Activated naive CD4-positive, alpha-beta T cell treated with anti-CD3 and anti-CD28 coated beads, Interleukin-2, amount 50 U/mL, for 16 hours (primary cell): ENCODE results near the gene MEF2A.

ENCODE experiments used
- DNase-seq: peaks from one replicate; pipeline ENCODE4 v3.0.0-alpha.2; 2020

MEF2A gene

DNA sequence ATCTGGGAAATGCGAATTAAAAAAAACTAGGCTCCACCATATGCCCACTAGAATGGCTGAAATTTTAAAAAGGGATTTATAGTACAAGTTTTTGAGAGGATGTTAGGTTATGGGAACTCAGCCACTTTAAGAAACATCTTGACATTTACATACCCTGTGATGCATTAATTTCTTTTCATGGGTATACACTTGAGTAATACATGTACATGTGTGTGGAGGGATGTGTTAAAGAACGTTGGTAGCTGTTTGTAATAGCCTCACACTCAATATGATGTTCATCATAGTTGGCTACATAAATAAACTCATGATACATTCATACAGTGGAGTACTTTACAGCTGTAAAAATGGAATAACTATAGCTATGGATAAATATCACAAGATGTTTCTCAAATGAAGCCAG is 40.9 kb downstream of the MEF2A start:
- no peak for DNase-seq

DNA sequence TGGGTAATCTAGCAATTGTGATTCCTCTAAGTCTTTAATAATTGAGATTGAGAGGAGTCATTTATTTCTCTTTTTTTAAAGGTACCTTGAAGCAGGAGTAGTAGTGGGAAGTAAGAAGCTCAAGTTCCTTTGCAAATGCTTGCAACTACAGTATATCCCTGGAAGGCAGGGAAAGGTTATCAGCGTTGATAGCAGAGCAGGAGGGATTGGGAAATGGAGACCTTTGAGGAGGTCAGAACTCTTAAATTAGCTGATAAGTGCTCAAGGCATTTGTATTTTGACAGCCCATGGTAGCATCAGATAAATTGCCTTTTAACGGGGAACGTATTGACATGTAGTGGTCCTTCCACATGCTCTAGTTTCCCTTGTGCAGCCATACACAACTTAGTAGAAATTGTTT is 47.7 kb downstream of the MEF2A start:
- no peak for DNase-seq

GRCh38 chr15:99613887-99614647 is 48.3 kb downstream of the MEF2A start:
- DNase-seq: no peak

DNA sequence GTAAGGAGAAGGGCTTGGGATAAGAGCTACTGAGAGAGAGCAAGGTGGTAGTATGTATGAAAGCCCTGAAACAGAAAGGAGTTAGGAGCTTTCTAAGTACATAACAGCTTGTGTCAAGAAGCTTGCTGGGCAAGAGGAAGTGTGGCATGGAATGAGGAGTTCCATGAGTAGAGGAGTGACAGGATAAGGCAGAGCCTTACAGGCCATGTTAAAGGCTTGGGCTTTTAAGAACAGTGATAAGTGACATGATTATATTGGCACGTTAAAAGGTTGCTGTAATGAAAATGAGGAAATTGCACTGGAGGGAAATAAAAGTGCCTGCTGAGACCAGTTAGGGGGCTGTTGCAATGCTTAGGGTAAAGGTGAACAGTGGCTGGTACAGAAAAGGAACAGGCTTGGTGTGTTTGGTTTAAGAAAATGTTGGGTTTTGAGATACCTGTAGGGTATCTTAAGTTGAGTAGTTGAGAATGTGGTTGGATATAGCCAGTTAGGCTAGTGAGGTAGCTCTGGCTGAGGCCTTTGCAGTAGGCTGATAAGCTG is 49.0 kb downstream of the MEF2A start:
- no peak for DNase-seq

DNA sequence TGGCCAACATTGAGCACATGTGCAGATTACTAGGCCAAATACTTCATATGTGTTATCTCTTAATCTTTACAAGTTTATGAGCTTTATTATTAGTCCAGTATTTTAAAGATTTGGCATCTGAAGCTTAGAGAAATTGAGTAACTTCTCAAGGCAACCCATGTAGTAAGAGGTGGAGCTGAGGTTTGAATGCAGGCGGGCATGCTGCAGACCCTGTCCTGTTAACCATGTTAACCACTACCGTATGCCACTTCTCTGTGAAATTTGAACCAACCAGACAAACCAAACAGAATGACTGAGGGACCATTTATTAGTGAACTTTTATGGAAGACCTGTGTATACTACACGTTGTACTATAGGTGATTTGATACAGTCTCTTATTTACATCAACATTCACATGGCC is 49.7 kb downstream of the MEF2A start:
- DNase-seq: no peak

GRCh38 chr15:99616129-99616528 is 50.3 kb downstream of the MEF2A start:
- DNase-seq: no peak

DNA sequence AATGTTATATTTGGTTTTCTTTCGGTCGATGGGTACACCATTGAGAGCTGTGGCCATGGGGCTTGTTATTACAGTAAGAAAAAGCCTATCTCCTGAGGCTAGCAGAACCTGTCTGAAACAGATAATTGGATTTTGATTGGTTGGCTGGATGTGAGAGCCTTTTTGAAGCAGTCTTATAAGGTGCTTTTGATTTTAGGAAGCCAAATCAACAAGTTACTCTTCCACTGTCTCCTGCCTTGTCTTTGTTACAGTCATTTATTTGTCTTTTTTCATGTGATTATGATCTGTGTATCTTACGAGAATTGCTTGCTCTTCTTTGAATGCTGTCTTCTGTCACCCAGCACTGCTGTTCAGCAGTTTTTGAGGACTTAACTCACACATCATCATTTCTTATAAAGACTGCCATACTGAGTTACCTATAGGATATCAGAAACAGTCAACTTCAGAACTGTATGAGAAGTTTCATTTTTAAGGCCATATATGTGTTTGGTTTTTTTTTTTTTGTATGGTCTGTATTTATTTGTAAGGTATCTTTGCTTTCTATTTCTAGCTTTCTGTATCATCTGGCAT is 51.1 kb downstream of the MEF2A start:
- no peak for DNase-seq

DNA sequence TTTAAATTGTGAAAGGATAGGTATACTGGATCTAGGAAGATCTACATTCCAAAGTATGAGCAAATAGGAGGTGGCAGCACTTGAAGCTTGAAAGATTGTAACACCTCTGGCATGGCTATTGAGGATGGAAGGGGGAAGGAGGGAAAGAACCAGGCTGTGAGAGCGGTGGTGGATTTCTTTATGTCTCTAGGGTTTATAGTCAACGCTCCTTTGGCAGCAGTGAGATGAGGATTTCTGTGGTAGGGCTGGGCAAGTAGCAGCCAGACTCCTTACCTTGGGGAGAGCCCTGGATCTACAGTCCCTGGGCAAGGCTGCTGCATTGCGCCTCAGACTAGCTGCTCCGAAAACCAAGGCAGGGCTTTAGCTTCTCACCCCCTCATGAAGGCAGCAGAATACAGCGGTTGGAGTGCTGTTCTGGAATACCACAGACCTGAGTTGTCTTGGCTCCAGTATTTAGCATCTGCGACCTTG is 53.2 kb downstream of the MEF2A start:
- no peak for DNase-seq

GRCh38 chr15:99619712-99620111 is 53.9 kb downstream of the MEF2A start:
- no peak for DNase-seq

- no peak for DNase-seq
Observed at GRCh38 chr15:99620178-99620577, 54.4 kb downstream of the MEF2A start.

GRCh38 chr15:99621767-99622166 is 56.0 kb downstream of the MEF2A start:
- DNase-seq: no peak

GRCh38 chr15:99628374-99629001 is 62.7 kb downstream of the MEF2A start:
- no peak for DNase-seq

GRCh38 chr15:99630607-99631131 is 64.9 kb downstream of the MEF2A start:
- DNase-seq: no peak

- DNase-seq: no peak
Observed at GRCh38 chr15:99631255-99631654, 65.5 kb downstream of the MEF2A start.

DNA sequence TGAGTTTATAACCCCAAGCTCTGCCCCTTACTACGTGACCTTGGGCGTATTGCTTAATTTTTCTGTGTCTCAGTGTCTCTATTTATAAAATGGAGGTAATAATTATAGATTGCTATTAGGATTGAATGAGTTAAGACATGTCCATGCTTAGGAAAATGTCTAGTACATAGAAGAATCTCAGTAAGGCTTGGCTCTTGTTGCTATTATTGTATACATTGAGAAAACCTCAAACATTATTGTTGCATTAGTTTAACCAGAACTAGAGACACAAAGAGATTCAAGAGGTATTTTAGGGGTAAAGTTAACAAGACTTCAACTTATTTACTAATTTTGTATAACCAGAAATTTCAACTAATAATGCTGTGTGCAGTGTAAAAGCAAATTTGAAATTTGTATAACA is 66.7 kb downstream of the MEF2A start:
- no peak for DNase-seq

DNA sequence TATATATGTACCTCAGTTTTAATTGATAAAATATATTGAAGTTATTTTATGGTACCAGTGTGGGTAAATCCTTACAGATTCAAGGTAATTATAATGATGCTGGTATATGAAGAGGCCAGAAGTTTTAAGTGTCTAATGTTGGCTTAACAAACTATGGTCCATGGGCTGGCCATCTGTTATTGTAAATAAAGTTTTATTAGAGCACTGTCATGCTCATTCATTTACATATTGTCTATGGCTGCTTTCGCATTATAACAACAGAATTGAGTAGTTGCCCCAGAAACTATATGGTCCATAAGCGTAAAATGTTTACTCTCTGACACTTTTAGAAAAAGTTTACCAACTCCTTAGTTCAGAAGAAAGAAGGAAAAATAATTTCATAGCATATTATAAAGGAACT is 67.9 kb downstream of the MEF2A start:
- no peak for DNase-seq

DNA sequence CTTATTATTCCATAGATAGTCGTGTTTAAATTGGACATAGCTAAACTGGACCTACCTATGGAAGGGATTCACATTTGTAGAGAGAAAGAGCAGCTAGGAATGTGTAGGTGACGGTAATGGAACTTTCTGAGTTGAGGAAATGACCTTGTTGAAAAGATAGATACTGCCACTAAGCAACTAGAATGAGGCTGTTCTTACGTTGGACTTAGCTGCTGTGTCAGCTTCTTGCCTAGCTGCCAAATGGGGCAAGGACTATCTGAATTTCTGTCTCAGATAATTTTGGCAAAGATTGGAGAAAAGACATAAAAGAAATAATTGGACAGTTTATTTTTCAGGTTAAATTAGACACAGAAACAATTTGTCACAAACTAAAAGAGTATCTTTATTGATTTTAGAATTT is 68.8 kb downstream of the MEF2A start:
- DNase-seq: no peak

GRCh38 chr15:99635145-99635544 is 69.4 kb downstream of the MEF2A start:
- no peak for DNase-seq

GRCh38 chr15:99635794-99636193 is 70.0 kb downstream of the MEF2A start:
- DNase-seq: no peak

DNA sequence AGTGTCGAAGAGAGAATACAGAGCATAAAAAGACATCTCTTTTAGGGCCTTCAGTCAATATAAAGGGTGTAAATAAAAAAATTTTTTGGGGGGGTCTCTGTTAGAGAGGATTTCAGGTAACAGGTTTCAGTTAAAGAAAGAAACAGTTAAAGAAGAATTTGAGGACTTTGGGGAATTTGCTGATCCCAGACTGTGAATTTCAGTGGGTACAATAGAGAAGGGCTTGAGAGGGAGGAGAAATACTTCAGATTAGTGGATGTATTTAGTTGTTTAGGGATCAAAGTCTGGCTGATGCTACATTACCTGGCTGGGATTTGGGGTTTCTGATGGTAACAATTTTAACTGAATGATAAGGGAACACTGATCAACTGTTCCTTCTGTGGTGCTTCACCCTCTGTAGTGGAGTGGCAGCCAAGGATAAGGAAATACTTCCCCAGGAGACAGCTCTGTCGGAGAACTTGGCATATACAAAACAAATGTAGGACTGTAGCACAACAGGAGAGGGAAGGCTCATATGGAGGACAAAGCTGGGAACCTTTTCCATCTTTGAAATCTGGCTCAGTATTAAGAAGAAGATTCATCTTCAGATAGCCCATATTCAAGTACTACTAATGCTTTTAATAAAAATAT is 79.2 kb downstream of the MEF2A start:
- no peak for DNase-seq

DNA sequence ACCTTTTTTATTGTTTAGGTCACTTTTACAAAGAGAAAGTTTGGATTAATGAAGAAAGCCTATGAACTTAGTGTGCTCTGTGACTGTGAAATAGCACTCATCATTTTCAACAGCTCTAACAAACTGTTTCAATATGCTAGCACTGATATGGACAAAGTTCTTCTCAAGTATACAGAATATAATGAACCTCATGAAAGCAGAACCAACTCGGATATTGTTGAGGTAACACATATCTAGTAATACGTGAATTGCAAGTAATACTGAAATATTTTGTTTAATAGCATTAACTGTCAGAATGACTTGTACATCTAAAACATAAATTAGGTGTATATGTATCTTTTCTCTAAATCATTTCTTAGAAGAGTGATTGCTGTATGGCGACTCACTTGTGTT is 79.8 kb downstream of the MEF2A start:
- DNase-seq: no peak

DNA sequence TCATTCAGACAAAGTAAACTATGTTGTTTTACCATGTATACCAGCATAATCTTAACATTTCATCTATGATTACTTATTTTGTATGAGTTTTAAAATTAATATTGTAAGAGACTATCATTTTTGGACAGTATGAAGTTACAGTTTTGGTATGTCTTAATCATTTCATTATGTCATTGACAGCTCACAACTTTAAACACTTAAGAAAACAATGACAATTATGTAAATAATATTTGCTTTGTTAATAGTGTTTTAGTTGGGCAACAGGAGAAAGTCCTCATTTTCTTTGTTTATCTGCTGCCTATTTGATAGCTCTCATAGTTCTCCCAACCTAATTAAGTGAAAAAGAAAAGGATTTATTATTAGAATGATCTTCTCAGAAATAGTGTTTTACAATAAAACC is 80.2 kb downstream of the MEF2A start:
- DNase-seq: no peak
